H1 (cell line): Measurements from ENCODE around the gene ZNF511. TPM values are rescaled to one million over a fixed set of nuclear protein-coding genes. Genes with fewer than 3 reads are reported as not detected.

Source experiments
- CTCF ChIA-PET: fragments of 300-600 bp; sonication (Branson Sonifier 250); formaldehyde crosslinking; loops from one replicate; lab custom pipeline; 2021; ENCODE audit not compliant: partially characterized antibody; lab: Charles Lee
- POLR2A ChIA-PET: fragments of 300-600 bp; sonication (Branson Sonifier 250); formaldehyde crosslinking; loops from one replicate; lab custom pipeline; 2021; ENCODE audit warnings: inconsistent platforms; ENCODE audit not compliant: partially characterized antibody; lab: Charles Lee
- DNase-seq, 2 experiments: peaks; one replicate each; pipeline versions ENCODE4 v3.0.0 to v3.0.0-alpha.2; 2010 to 2022; ENCODE audit warnings: low spot score in 2 of 2, low read depth in 1 of 2, mixed read lengths in 1 of 2
- FAIRE-seq: peaks from 2 replicates; lab custom pipeline; 2011; peaks lifted over from hg19 to GRCh38; lab: Jason Lieb, UNC
- H2AFZ ChIP-seq: 2 replicates; pipeline ENCODE4 v1.8.1; 2012; ENCODE audit warnings: low read length, inconsistent platforms
- H2AK5ac ChIP-seq: 2 replicates; pipeline ENCODE4 v1.6.1; 2013; ENCODE audit warnings: low read depth, low read length
- H2BK120ac ChIP-seq: replicated peaks from 2 replicates; pipeline ENCODE3; 2013; ENCODE audit warnings: low read depth, low read length, inconsistent platforms
- H2BK12ac ChIP-seq: 2 replicates; pipeline ENCODE4 v1.6.1; 2013; ENCODE audit warnings: low read depth, low read length
- H2BK15ac ChIP-seq: 2 replicates; pipeline ENCODE4 v1.6.1; 2013; ENCODE audit warnings: low read length
- H2BK20ac ChIP-seq: 2 replicates; pipeline ENCODE4 v1.6.1; 2013; ENCODE audit warnings: low read length
- H2BK5ac ChIP-seq: 2 replicates; pipeline ENCODE4 v1.6.1; 2013; ENCODE audit warnings: low read depth, low read length
- H3K14ac ChIP-seq: 2 replicates; pipeline ENCODE4 v1.6.1; 2013; ENCODE audit warnings: inconsistent platforms; ENCODE audit not compliant: insufficient read length
- H3K18ac ChIP-seq: 2 replicates; pipeline ENCODE4 v1.6.1; 2013; ENCODE audit warnings: low read length; ENCODE audit errors: extremely low read depth
- H3K23ac ChIP-seq: 2 replicates; pipeline ENCODE4 v1.6.1; 2013; ENCODE audit warnings: inconsistent platforms; ENCODE audit not compliant: insufficient read length
- H3K23me2 ChIP-seq: 2 replicates; pipeline ENCODE4 v1.6.1; 2013; ENCODE audit warnings: low read depth, low read length
- H3K27ac ChIP-seq: 2 replicates; pipeline ENCODE4 v1.6.1; 2011; ENCODE audit warnings: low read depth, low read length, inconsistent platforms
- H3K27me3 ChIP-seq, 4 experiments: replicated peaks in 1 of 4; 1 replicate in 1 of 4; 2 replicates in 3 of 4; pipeline versions ENCODE4 v1.6.1 to v1.8.1; 2011 to 2013; ENCODE audit warnings: low read length in 3 of 4, mild to moderate bottlenecking in 3 of 4, inconsistent platforms in 2 of 4, mixed read lengths in 2 of 4, moderate library complexity in 1 of 4; ENCODE audit not compliant: control insufficient read depth in 3 of 4, insufficient read depth in 3 of 4; ENCODE audit errors: extremely low read depth in 1 of 4
- H3K36me3 ChIP-seq, 4 experiments: 2 replicates each; pipeline versions ENCODE4 v1.6.1 to v1.8.1; 2011 to 2013; ENCODE audit warnings: mild to moderate bottlenecking in 4 of 4, low read length in 3 of 4, moderate library complexity in 2 of 4, control low read depth in 1 of 4, inconsistent platforms in 1 of 4; ENCODE audit not compliant: insufficient read depth in 4 of 4, control insufficient read depth in 2 of 4
- H3K4ac ChIP-seq: replicated peaks from 2 replicates; pipeline ENCODE3; 2013; ENCODE audit warnings: low read length, low read depth, mixed read lengths, inconsistent platforms; ENCODE audit not compliant: insufficient read length
- H3K4me1 ChIP-seq, 4 experiments: replicated peaks in 1 of 4; 1 replicate in 1 of 4; 2 replicates in 3 of 4; pipeline versions ENCODE4 v1.6.1 to v1.8.1; 2011 to 2013; ENCODE audit warnings: low read length in 3 of 4, inconsistent platforms in 2 of 4, mixed read lengths in 1 of 4; ENCODE audit not compliant: insufficient read depth in 4 of 4, control insufficient read depth in 3 of 4
- H3K4me2 ChIP-seq, 2 experiments: 2 replicates each; pipeline versions ENCODE4 v1.6.1 to v1.8.1; 2011 to 2013; ENCODE audit warnings: low read depth in 2 of 2, low read length in 2 of 2, control low read depth in 1 of 2, inconsistent platforms in 1 of 2, mild to moderate bottlenecking in 1 of 2; ENCODE audit not compliant: insufficient read depth in 1 of 2
- H3K4me3 ChIP-seq, 4 experiments: fragments of 200-600, 300-600 bp in 1 of 4; sonication (generic), shearing (Covaris generic), sonication (Bioruptor Twin) in 1 of 4; 2 replicates each; pipeline versions ENCODE4 v1.5.1 to v1.8.1; 2011 to 2016; ENCODE audit warnings: low read length in 4 of 4, low read depth in 3 of 4, control low read depth in 2 of 4, inconsistent platforms in 2 of 4, mild to moderate bottlenecking in 2 of 4, mixed read lengths in 1 of 4, moderate library complexity in 1 of 4; ENCODE audit not compliant: insufficient read depth in 2 of 4; ENCODE audit errors: extremely low read depth in 1 of 4
- H3K56ac ChIP-seq: replicated peaks from 2 replicates; pipeline ENCODE3; 2013; ENCODE audit warnings: low read depth, mild to moderate bottlenecking, mixed read lengths, low read length, inconsistent platforms; ENCODE audit not compliant: insufficient read length
- H3K79me1 ChIP-seq: 2 replicates; pipeline ENCODE4 v1.6.1; 2013; ENCODE audit warnings: low read depth, low read length, control low read depth
- H3K79me2 ChIP-seq, 2 experiments: 2 replicates each; pipeline versions ENCODE4 v1.6.1 to v1.8.1; 2012 to 2013; ENCODE audit warnings: low read length in 2 of 2, mild to moderate bottlenecking in 2 of 2, inconsistent platforms in 1 of 2; ENCODE audit not compliant: insufficient read depth in 2 of 2, control insufficient read depth in 1 of 2
- H3K9ac ChIP-seq, 4 experiments: replicated peaks in 1 of 4; 1 replicate in 1 of 4; 2 replicates in 3 of 4; pipeline versions ENCODE4 v1.6.1 to v1.8.1; 2011 to 2013; ENCODE audit warnings: low read depth in 3 of 4, low read length in 3 of 4, control low read depth in 2 of 4, mild to moderate bottlenecking in 2 of 4, moderate library complexity in 2 of 4, inconsistent platforms in 1 of 4; ENCODE audit errors: extremely low read depth in 1 of 4
- H3K9me3 ChIP-seq, 2 experiments: 2 replicates each; pipeline versions ENCODE4 v1.6.1 to v1.8.1; 2012 to 2013; ENCODE audit warnings: mild to moderate bottlenecking in 2 of 2, moderate library complexity in 2 of 2, control low read depth in 1 of 2, inconsistent platforms in 1 of 2, low read depth in 1 of 2, low read length in 1 of 2, mixed read lengths in 1 of 2; ENCODE audit not compliant: insufficient read depth in 2 of 2
- H4K20me1 ChIP-seq, 2 experiments: replicated peaks in 1 of 2; 2 replicates each; pipeline versions ENCODE3 to v1.8.1; 2011 to 2013; ENCODE audit warnings: inconsistent platforms in 2 of 2, low read length in 2 of 2, mild to moderate bottlenecking in 1 of 2; ENCODE audit not compliant: insufficient read depth in 2 of 2, control insufficient read depth in 1 of 2
- H4K5ac ChIP-seq: 2 replicates; pipeline ENCODE4 v1.6.1; 2013; ENCODE audit warnings: low read length, low read depth, mixed read lengths, inconsistent platforms; ENCODE audit not compliant: insufficient read length
- H4K8ac ChIP-seq: 2 replicates; pipeline ENCODE4 v1.8.0; 2013; ENCODE audit warnings: mild to moderate bottlenecking, moderate library complexity, low read length, inconsistent platforms; ENCODE audit not compliant: insufficient read depth; ENCODE audit errors: extremely low read depth
- H4K91ac ChIP-seq: replicated peaks from 2 replicates; pipeline ENCODE3; 2013; ENCODE audit warnings: low read length, mixed read lengths, inconsistent platforms; ENCODE audit not compliant: insufficient read length
- ATF2 ChIP-seq: IDR thresholded peaks from 2 replicates; pipeline ENCODE4 v1.6.1; 2012; ENCODE audit warnings: low read length, inconsistent platforms
- CHD2 ChIP-seq: IDR thresholded peaks from 2 replicates; pipeline ENCODE4 v1.6.1; 2012; ENCODE audit warnings: low read length, improper control_type of control experiment
- CTCF ChIP-seq, 3 experiments: IDR thresholded peaks; 1 replicate in 2 of 3; 2 replicates in 1 of 3; pipeline versions ENCODE4 v1.5.1 to v1.6.1; 2011; ENCODE audit warnings: low read length in 3 of 3, mild to moderate bottlenecking in 3 of 3, inconsistent platforms in 2 of 3, low read depth in 1 of 3, moderate library complexity in 1 of 3; ENCODE audit not compliant: insufficient read depth in 1 of 3; ENCODE audit errors: control extremely low read depth in 1 of 3
- KDM1A ChIP-seq: fragments of 200-600, 300-600 bp; sonication (generic); IDR thresholded peaks from 2 replicates; pipeline ENCODE4 v1.7.1; 2016; ENCODE audit warnings: mild to moderate bottlenecking, low read length, borderline replicate concordance
- MAFK ChIP-seq: IDR thresholded peaks from 2 replicates; pipeline ENCODE4 v1.6.1; 2012; ENCODE audit warnings: low read depth, mild to moderate bottlenecking, improper control_type of control experiment, low read length
- RBBP5 ChIP-seq: IDR thresholded peaks from 2 replicates; pipeline ENCODE4 v1.7.1; 2012; ENCODE audit warnings: low read depth, mild to moderate bottlenecking, inconsistent platforms, low read length, moderate library complexity, borderline replicate concordance
- SP2 ChIP-seq: IDR thresholded peaks from 2 replicates; pipeline ENCODE4 v1.6.1; 2012; ENCODE audit warnings: mild to moderate bottlenecking, low read length, inconsistent platforms
- TAF7 ChIP-seq: optimal IDR thresholded peaks from 2 replicates; pipeline ENCODE3; 2011; ENCODE audit warnings: low read depth, mild to moderate bottlenecking, inconsistent platforms, low read length, moderate library complexity, borderline replicate concordance
- WGBS, 2 experiments: shearing (Covaris generic) in 1 of 2; methylation state at CpG; one replicate each; pipeline versions ENCODE4 v1.1.6 to v1.1.7; 2013 to 2015; ENCODE audit warnings: low lambda C conversion rate in 2 of 2, mixed read lengths in 2 of 2, inconsistent platforms in 1 of 2, low coverage in 1 of 2, missing lambda C conversion rate in 1 of 2; ENCODE audit not compliant: insufficient replicate concordance in 2 of 2, insufficient coverage in 1 of 2, insufficient read length in 1 of 2; ENCODE audit errors: extremely low coverage in 1 of 2, missing lambda C conversion rate in 1 of 2; 5-methylcytosine and 5-hydroxymethylcytosine counted together
- polyA plus RNA-seq, 7 experiments: library from polyadenylated mRNA; depleted of rRNA in 3 of 7; stranded (reverse) in 5 of 7; unstranded in 2 of 7; fragments of >200 nt in 5 of 7; fragments of 200-250 nt in 2 of 7; gene quantifications; 1 replicate in 5 of 7; 2 replicates in 1 of 7; 4 replicates in 1 of 7; pipeline versions ENCODE4 v1.2.1 to v1.2.3, GENCODE V29; 2011 to 2013; ENCODE audit warnings: missing spikeins in 2 of 7, mixed read lengths in 2 of 7
- total RNA-seq: library from RNA; stranded (reverse); fragmentation: NEBNext Ultra II Directional; extraction: Animal tissue kit (Norgen Biotek cat#: 25700); gene quantifications from 2 replicates; pipeline ENCODE4 v1.2.1, GENCODE V29; 2021

Gene ZNF511
- total and polyA plus RNA-seq, 2 of the 8 experiments (the other 6 are each of a cell fraction or from before 2014, with no cell fraction given), result 55.4 to 71.7 TPM

GRCh38 chr10:133287832-133288500 is 20.7 kb upstream of the ZNF511 start:
- no peak overlapping the region for H2AK5ac ChIP-seq
- H3K4me3 ChIP-seq, result no peak overlapping the region
- POLR2A ChIA-PET, result interaction anchor here (0.6 kb wide), 1 partner anchor 33 kb away, joined by 3 read pairs; no protein-coding TSS in a partner anchor
- no peak for TF ChIP-seq CTCF (IDR thresholded peaks at IDR 0.05; ENCODE audit: control extremely low read depth in 1 of 3, insufficient read depth in 1 of 3, low read depth in 1 of 3, low read length in 3 of 3)
- no peak for TF ChIP-seq SP2
- TF ChIP-seq RBBP5, result no peak
- no peak for TF ChIP-seq KDM1A
- TF ChIP-seq TAF7, result no peak
- no peak for TF ChIP-seq ATF2
- TF ChIP-seq MAFK, result no peak
- TF ChIP-seq CHD2, result no peak

More at GRCh38 chr10:133287832-133288500, 20.7 kb upstream of the ZNF511 start:
- no peaks in the 10 kb centered on the region for H3K79me2 ChIP-seq
- no peak overlapping the region for H3K4ac ChIP-seq
- H2AFZ ChIP-seq, result no peak overlapping the region
- no peak overlapping the region for H2BK120ac ChIP-seq
- peaks cover 0 to 7% of the 10 kb centered on the region in 2 experiments for H4K20me1 ChIP-seq
- FAIRE-seq (no peak), DNase-seq (no peak)
- H3K9ac ChIP-seq, result no peak overlapping the region
- H3K9me3 ChIP-seq, result no peaks in the 10 kb centered on the region
- no peak overlapping the region for H3K14ac ChIP-seq
- H2BK15ac ChIP-seq, result no peak overlapping the region
- CTCF ChIA-PET, result interaction anchor here (0.8 to 2.2 kb wide), 3 partner anchors 10 to 145 kb away, joined by 5 to 6 read pairs (median 6); no protein-coding TSS in a partner anchor
- no peak overlapping the region for H3K56ac ChIP-seq
- H3K23me2 ChIP-seq, result no peaks in the 10 kb centered on the region
- 93% methylated on average over 46 of the region's 46 CpGs; no CpG with 5 or more reads in 1 of the 2 experiments for WGBS, 2 experiments
- no peak overlapping the region for H3K27ac ChIP-seq
- H3K4me2 ChIP-seq, result no peak overlapping the region
- H2BK20ac ChIP-seq, result no peak overlapping the region
- H2BK12ac ChIP-seq, result no peak overlapping the region
- no peak overlapping the region for H4K8ac ChIP-seq
- no peak overlapping the region for H2BK5ac ChIP-seq
- no peaks in the 10 kb centered on the region for H3K79me1 ChIP-seq
- H3K23ac ChIP-seq, result no peak overlapping the region
- no peak overlapping the region for H4K91ac ChIP-seq
- H3K36me3 ChIP-seq, result peaks cover 9 to 42% (median 24%) of the 10 kb centered on the region in 4 experiments
- H3K27me3 ChIP-seq, result no peaks in the 10 kb centered on the region
- H3K4me1 ChIP-seq, result no peaks in the 10 kb centered on the region
- no peak overlapping the region for H3K18ac ChIP-seq
- no peak overlapping the region for H4K5ac ChIP-seq
